Stimulated activated effector memory CD8-positive, alpha-beta T cell treated with anti-CD3 and anti-CD28 coated beads, Interleukin-12 subunit alpha, Interleukin-12 subunit beta, amount 100 ng/mL, for 72 hours (primary cell): ENCODE results near the gene MICAL3.
A peak's percentile ranks its signal among the peaks of the same experiment; 100 is the strongest.
"Not testable (repeated sequence)": the region's sequence is repeated elsewhere in the genome, so short reads cannot be mapped to it uniquely, and the experiment has no call there.

Experiments used
- ATAC-seq: fragments of 150-1000 bp; cut with Tn5 transposase; 2 replicates; pipeline ENCODE4 v1.10.0; 2021
- DNase-seq, 2 donors: peaks; one replicate each; pipeline ENCODE4 v3.0.0; 2021 to 2022; ENCODE audit warnings: low spot score in 2 of 2
- H3K27ac Mint-ChIP-seq: one replicate; pipeline ENCODE4 v1.8.0; 2022; ENCODE audit warnings: mild to moderate bottlenecking, mixed read lengths
- H3K36me3 Mint-ChIP-seq: one replicate; pipeline ENCODE4 v1.8.0; 2022; ENCODE audit warnings: mild to moderate bottlenecking, mixed read lengths
- H3K4me1 Mint-ChIP-seq: one replicate; pipeline ENCODE4 v1.8.0; 2022; ENCODE audit warnings: mixed read lengths
- H3K4me3 Mint-ChIP-seq: one replicate; pipeline ENCODE4 v1.8.0; 2022; ENCODE audit warnings: mild to moderate bottlenecking, mixed read lengths
- H3K9me3 Mint-ChIP-seq: one replicate; pipeline ENCODE4 v1.8.0; 2022; ENCODE audit warnings: mixed read lengths

Gene MICAL3

DNA sequence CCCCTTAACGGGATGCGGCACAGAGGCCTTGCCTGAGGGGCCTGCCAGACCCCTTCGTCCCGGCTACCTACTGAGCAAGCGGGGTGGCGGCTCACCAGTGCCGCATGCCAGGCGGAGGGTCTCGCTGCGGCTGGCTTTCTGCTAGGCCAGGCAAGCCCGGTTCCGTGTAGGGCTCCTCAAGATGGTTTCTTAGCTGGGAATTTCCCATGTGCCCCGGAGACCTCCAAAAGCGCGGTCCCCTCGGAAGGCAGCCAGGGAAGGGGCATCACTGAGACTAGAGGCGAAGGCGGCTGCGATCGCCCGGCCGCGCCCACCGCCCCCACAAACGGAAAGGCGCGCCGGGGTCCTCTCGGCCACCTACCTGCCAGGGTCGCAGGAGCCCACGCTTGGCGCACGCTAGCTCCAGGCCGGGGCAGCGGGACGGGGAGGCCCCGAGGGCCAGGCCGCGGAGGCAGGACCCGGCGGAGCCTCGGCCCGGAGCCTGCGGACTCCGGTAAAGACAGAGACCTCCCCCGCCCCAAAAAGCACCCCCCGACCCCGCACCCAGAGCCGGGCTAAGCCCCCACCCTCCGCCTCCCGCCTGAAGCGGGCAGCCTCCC lies 23.8 kb downstream of the MICAL3 start:
- no peaks in the 10 kb centered on the region for H3K9me3 Mint-ChIP-seq
- DNase-seq (peak; percentile 15 to 56), ATAC-seq (no peak)
- H3K4me1 Mint-ChIP-seq, result peaks cover 55% of the 10 kb centered on the region
- H3K4me3 Mint-ChIP-seq, result peak overlapping the region; percentile 82
- peaks cover 11% of the 10 kb centered on the region for H3K36me3 Mint-ChIP-seq
- peak overlapping the region; percentile 26 for H3K27ac Mint-ChIP-seq

DNA sequence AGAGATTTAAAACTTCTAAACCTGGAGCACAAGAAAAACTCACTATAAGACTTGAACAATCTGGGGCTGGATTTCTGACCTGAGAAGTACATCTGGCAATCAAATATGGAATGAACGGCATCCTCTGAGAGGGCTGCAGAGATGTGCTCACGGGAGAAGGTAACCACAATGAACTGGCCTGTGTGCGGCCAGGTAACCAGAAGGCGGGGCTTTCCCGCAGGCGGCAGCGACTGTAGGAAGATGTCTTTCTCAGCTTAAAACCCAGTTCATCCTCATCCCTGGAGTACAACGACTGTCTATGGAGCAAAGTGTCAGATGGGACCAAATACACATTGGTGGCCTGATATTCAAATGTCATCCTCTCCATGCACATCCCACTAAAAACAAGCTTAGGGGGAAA lies 24.5 kb downstream of the MICAL3 start:
- Mint-ChIP-seq H3K27ac (peak overlapping the region; percentile 26), H3K4me3 (peak overlapping the region; percentile 82), H3K4me1 (peaks cover 60% of the 10 kb centered on the region), H3K36me3 (peaks cover 11% of the 10 kb centered on the region), H3K9me3 (no peaks in the 10 kb centered on the region)
- ATAC-seq (no peak), DNase-seq (no peak)

DNA sequence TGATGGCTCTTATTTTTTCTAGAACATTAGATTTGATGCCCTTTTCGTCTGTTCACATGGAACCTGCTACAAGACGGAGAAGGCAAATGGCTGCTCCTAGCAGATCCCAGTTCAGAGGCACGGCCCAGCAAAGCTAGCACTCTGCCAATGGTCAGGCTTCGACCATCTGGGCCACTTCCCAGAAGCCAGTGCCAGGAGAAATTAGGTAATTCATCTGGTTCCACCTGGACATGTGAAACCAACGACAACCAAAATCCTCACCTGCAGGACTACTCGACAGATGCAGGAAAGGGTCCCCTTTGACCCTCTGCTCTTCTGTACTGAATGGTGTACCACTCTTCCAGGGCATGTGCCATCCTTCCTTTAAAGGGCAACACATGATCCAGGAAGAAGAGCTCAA lies 25.4 kb downstream of the MICAL3 start:
- H3K4me3 Mint-ChIP-seq, result no peak overlapping the region

DNA sequence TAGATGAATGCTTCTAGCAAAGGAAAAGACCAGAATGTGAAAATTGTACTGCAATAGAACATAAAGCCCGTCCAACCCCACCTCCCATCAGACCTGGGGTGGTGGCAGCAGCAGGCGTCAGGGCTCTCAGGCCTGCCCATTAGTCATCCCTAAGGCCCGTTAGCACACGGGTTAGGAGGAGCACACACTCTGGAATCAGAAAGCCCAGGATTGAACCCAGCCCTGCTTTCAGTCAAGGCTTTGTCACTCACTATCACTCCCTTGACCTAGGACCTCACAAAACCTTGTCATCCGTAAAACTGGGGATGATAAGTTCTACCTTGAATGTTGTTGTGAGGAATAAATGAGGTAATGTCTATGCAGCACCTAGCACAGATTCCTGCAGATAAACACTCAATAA lies 26.9 kb downstream of the MICAL3 start:
- no peaks in the 10 kb centered on the region for H3K9me3 Mint-ChIP-seq
- H3K4me1 Mint-ChIP-seq, result peaks cover 68% of the 10 kb centered on the region
- H3K36me3 Mint-ChIP-seq, result peaks cover 11% of the 10 kb centered on the region
- DNase-seq, result no peak
- no peak for ATAC-seq
- H3K27ac Mint-ChIP-seq, result peak overlapping the region; percentile 37
- peak overlapping the region; percentile 57 for H3K4me3 Mint-ChIP-seq

More for the DNA sequence above, 25.4 kb downstream of the MICAL3 start:
- Mint-ChIP-seq H3K4me1 (peaks cover 68% of the 10 kb centered on the region), H3K27ac (no peak overlapping the region), H3K9me3 (no peaks in the 10 kb centered on the region), H3K36me3 (peaks cover 11% of the 10 kb centered on the region)
- ATAC-seq (no peak), DNase-seq (no peak)

DNA sequence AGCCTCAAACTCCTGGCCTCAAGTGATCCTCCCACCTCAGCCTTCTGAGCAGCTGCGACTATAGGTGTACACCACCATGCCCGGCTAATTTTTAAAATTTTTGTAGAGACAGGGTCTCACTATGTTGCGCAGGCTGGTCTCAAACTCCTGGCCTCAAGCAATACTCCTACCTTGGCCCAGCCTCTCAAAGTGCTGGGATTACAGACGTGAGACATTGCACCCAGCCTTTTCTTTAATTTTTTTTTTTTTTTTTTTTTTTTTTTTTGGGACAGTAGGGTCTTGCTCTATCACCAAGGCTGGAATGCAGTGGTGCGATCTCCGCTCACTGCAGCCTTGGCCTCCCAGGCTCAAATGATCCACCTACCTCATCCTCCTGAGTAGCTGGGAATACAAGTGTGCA lies 29.1 kb downstream of the MICAL3 start:
- not testable (repeated sequence) for H3K27ac Mint-ChIP-seq, H3K36me3 Mint-ChIP-seq, H3K9me3 Mint-ChIP-seq, H3K4me3 Mint-ChIP-seq, ATAC-seq, DNase-seq
- peaks cover 63% of the 10 kb centered on the region for H3K4me1 Mint-ChIP-seq

DNA sequence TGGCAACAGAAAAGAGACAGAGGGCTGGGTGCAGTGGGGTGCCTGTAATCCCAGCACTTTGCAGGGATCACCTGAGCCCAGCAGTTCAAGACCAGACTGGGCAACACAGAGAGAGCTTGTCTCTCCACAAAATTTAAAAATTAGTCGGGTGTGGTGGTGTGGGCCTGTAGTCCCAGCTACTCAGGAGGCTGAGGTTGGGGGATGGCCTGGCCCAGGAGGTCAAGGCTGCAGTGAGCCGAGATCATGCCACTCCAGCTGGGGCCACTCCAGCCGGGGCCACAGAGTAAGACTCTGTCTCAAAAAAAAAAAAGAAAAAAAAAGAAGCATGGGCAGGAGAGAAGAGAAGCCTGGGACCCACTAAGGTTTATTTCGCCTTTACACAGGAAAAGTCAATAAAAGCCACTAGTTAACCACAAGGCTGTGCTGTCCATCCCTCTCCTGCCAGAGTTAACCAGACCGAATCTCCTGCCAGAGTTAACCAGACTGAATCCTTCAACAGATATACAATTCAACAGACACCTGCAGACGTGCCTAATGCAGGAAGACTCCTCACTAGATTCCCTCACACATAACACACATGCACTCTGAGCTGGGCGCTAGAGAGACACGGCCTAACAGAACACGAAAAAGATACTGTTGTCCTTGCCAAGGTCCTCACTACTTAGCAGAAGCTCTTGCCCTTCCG lies 29.8 kb downstream of the MICAL3 start:
- DNase-seq (no peak), ATAC-seq (no peak)
- peaks cover 58% of the 10 kb centered on the region for H3K4me1 Mint-ChIP-seq
- no peak overlapping the region for H3K4me3 Mint-ChIP-seq
- peaks cover 5% of the 10 kb centered on the region for H3K36me3 Mint-ChIP-seq
- H3K9me3 Mint-ChIP-seq, result no peaks in the 10 kb centered on the region
- H3K27ac Mint-ChIP-seq, result no peak overlapping the region

DNA sequence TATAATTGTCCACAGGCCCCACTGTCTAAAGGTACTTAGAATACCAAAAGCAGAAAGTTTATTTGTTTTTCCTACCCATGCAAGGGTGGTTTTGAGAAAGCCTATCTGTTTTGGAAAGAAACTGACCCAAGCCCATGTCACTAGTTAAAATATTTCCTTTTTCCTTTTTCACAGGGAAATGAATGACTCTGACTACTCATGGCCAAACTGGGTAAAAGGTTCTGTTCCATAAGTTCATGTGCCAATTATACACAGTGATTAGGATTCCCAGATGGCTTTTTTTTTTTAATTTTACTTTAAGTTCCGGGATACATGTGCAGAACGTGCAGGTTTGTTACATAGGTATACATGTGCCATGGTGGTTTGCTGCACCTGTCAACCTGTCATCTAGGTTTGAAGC lies 31.4 kb downstream of the MICAL3 start:
- ATAC-seq, H3K9me3 Mint-ChIP-seq, H3K36me3 Mint-ChIP-seq, H3K27ac Mint-ChIP-seq, H3K4me3 Mint-ChIP-seq, DNase-seq: not testable (repeated sequence)
- peaks cover 59% of the 10 kb centered on the region for H3K4me1 Mint-ChIP-seq

DNA sequence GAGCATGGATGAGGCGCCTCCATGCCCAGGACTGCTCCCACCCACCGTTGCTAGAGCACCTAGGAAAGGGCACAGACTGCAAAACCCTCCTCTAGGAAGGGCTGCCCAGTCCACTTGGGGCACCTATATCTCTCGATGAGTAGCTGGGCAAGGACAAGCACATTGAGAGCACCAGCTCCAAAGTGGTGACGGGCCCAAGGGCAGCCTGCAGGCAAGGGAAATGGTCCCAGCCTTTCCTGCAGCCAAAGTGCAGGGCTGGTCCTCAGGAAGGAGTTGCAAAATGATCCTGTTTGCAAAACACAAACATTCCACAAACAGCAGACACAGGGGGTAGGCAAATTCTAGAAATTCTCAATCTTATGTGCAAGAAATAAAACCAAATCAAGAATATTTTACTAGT lies 32.4 kb downstream of the MICAL3 start:
- not testable (repeated sequence) for DNase-seq, ATAC-seq, H3K9me3 Mint-ChIP-seq, H3K4me3 Mint-ChIP-seq, H3K36me3 Mint-ChIP-seq, H3K27ac Mint-ChIP-seq
- H3K4me1 Mint-ChIP-seq, result peaks cover 57% of the 10 kb centered on the region

DNA sequence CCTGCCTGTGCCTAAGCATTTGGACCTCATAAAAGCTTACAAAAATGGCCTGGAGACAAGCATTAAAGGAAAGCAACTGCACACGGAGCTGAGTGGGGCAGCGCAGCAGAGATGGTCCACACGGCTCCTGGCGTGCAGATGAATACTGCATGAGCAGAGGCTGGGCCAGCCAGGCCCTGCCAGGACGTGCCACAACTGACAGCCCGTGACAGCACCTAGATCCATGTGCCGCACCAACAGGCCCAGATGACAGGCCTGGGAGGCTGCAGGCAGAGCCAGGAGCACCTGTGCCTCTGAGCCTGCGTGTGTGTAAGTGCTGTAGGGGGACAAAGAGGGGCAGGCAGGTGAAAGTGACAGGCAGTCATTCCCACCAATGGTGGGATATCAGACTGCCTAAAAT lies 33.4 kb downstream of the MICAL3 start:
- peak overlapping the region; percentile 61 for H3K27ac Mint-ChIP-seq
- DNase-seq (no peak), ATAC-seq (no peak)
- no peaks in the 10 kb centered on the region for H3K36me3 Mint-ChIP-seq
- peaks cover 50% of the 10 kb centered on the region for H3K4me1 Mint-ChIP-seq
- H3K9me3 Mint-ChIP-seq, result no peaks in the 10 kb centered on the region
- H3K4me3 Mint-ChIP-seq, result no peak overlapping the region

DNA sequence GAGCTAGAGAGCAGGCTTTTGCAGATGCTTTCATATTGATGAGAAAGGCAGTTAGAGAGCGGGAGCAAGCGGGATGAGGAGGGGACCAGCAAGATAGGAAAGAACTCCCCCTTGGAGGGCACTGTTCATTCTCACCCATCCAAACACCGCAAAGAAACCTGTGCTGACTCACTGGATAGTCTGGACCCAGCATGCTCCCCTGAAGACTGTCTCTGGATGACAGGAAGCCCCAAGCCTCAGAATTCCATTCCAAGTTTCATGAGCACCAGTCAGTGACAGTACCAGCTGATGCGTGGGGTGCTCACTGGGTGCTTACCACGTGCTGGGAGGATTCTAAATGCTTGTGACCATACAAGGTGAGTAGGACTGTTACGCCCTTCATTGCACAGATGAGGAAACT lies 34.2 kb downstream of the MICAL3 start:
- Mint-ChIP-seq H3K36me3 (no peaks in the 10 kb centered on the region), H3K4me3 (no peak overlapping the region), H3K9me3 (no peaks in the 10 kb centered on the region), H3K27ac (no peak overlapping the region), H3K4me1 (peaks cover 56% of the 10 kb centered on the region)
- DNase-seq, result no peak
- ATAC-seq, result no peak

DNA sequence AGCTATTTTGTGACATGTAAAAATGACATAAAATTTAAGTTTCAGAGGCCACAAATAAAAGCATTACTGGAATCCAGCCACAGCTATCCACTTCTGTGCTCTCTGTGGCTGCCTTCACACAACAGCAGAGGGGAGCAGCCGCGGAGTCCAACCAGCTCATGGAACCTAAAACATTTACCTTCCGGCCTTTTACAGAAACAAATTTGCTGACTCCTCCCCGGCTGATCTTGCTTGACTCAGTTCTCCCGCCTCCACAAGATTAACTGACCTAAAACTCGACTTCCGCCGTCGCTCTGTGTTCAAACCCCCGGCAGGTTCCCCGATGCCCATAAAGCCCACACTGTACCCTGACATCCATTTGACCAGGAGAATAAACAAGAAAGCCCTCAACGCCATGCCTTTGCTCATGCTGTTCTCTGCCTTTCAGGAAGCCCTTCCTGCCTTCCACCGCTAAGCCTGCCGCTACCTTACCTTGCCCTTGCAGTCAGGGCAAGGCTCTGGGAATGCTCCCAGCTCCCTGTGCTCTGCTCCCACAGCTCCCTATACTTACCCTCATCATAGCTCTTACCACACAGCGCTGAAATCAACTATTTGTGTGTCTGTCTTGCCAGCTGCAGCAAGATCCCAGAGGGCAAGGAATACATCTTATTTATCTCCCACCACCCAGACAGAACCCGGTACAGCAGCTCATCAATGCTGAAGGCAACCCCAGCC lies 35.4 kb downstream of the MICAL3 start:
- no peak for ATAC-seq
- H3K4me3 Mint-ChIP-seq, result no peak overlapping the region

DNA sequence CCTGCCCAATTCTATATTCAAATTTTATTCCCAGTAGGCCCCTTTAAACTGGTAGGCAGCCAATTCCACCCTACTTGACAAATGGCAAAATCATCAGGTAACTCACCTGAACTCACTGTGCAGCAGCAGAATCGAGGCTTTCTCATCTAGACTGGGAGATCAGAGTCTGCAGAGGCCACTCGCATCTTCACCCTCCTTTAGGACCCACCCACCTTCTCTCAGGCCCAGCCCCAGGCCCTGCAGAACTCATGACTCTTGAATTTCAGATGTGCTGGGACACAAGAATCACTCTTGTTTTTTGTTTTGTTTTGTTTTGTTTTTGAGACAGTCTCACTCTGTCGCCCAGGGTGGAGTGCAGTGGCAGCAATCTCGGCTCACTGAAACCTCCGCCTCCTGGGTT lies 38.8 kb downstream of the MICAL3 start:
- no peak for DNase-seq
- Mint-ChIP-seq H3K36me3 (no peaks in the 10 kb centered on the region), H3K27ac (peak overlapping the region; percentile 86), H3K4me1 (peaks cover 63% of the 10 kb centered on the region), H3K9me3 (no peaks in the 10 kb centered on the region), H3K4me3 (no peak overlapping the region)
- no peak for ATAC-seq

More for the DNA sequence above, 35.4 kb downstream of the MICAL3 start:
- Mint-ChIP-seq H3K9me3 (no peaks in the 10 kb centered on the region), H3K4me1 (peaks cover 54% of the 10 kb centered on the region), H3K27ac (peak overlapping the region; percentile 60), H3K36me3 (no peaks in the 10 kb centered on the region)
- DNase-seq, result no peak

DNA sequence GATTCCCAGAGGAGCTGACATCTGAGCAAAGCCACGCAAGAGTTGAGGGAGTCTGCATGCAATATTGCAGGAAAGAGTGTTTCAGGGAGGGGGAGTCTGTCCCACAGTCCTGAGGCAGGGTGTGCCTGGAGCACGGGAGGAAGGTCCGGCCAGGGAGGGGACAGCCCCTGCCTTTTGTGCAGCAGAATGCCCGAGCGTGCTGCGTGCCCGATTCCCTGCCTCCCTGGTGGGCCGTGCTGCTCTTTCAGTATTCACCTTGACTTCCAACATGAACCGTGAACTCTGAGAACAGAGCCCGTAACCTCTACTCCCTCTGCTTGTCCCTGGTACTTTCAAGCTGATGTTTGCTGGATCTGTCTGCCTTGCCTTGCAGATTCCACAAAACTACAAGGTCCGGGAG lies 39.3 kb downstream of the MICAL3 start:
- not testable (repeated sequence) for ATAC-seq, H3K9me3 Mint-ChIP-seq, DNase-seq, H3K4me3 Mint-ChIP-seq, H3K36me3 Mint-ChIP-seq
- peaks cover 68% of the 10 kb centered on the region for H3K4me1 Mint-ChIP-seq
- peak overlapping the region; percentile 86 for H3K27ac Mint-ChIP-seq

DNA sequence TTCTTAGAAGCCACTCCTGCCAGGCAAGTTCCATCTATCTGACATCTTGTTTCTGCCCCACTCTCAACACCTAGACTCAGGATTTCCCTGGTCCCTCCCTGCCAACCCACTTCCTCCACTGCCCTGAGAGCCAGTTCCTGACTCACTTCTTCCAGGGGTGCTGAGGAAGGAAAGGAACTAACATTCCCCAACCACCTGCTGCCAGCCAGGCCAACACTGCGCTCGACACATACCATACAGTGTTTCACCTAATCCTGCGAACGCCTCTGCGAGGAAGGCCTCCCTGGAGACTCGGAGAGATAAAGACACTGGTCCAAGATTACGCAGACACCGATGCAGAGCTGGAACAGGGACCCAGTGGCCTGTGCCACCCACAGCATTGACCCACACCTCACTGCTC lies 40.2 kb downstream of the MICAL3 start:
- ATAC-seq (no peak), DNase-seq (no peak)
- H3K4me3 Mint-ChIP-seq, result no peak overlapping the region
- no peaks in the 10 kb centered on the region for H3K36me3 Mint-ChIP-seq
- H3K9me3 Mint-ChIP-seq, result no peaks in the 10 kb centered on the region
- peaks cover 66% of the 10 kb centered on the region for H3K4me1 Mint-ChIP-seq
- H3K27ac Mint-ChIP-seq, result peak overlapping the region; percentile 86

DNA sequence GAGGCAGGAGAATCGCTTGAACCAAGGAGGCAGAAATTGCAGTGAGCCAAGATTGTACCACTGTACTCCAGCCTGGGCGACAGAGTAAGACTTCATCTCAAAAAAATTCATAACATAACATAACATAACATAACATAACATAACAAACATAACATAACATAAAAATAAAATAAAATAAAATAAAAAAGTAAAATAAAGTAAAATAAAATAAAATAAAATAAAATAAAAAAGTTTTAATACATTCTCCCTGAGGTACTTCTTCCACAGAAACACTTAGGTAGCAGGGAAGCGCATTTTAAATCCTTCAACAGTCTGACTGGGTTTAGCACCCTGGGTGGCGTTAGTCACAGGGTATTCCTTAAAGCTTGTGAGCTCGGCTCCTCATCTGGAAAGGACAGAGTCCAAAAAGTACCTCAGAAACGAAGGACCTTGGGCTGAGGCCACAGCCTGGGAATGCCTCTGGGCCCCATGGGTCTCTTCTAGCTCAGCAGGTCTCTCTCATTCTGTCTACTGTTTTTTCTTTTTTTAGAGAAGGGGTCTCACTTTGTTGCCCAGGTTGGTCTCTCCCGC lies 41.7 kb downstream of the MICAL3 start:
- Mint-ChIP-seq H3K36me3 (no peaks in the 10 kb centered on the region), H3K4me1 (peaks cover 56% of the 10 kb centered on the region), H3K27ac (peak overlapping the region; percentile 86), H3K9me3 (no peaks in the 10 kb centered on the region), H3K4me3 (no peak overlapping the region)
- DNase-seq (no peak), ATAC-seq (no peak)
